Activated naive CD4-positive, alpha-beta T cell treated with anti-CD3 and anti-CD28 coated beads, Interleukin-2, amount 10 ng/mL, durations not matched to agents 7 days and 5 days (primary cell): Measurements from ENCODE around the gene CEL.
"Not testable (repeated sequence)": the region's sequence is repeated elsewhere in the genome, so short reads cannot be mapped to it uniquely, and the experiment has no call there.

Experiments used
- CTCF ChIA-PET: fragments of 350-600 bp; sonication (Branson Sonifier 250); formaldehyde crosslinking; loops from one replicate; lab custom pipeline; 2021; ENCODE audit warnings: antibody characterized with exemption; lab: Charles Lee
- DNase-seq: peaks from one replicate; pipeline ENCODE4 v3.0.0-alpha.2; 2020
- H3K27ac Mint-ChIP-seq: one replicate; pipeline ENCODE4 v1.8.0; 2021; ENCODE audit warnings: mild to moderate bottlenecking, moderate library complexity, mixed read lengths
- H3K27me3 Mint-ChIP-seq: one replicate; pipeline ENCODE4 v1.8.0; 2021; ENCODE audit warnings: mild to moderate bottlenecking, mixed read lengths
- H3K36me3 Mint-ChIP-seq: one replicate; pipeline ENCODE4 v1.8.0; 2021; ENCODE audit warnings: mixed read lengths
- H3K4me1 Mint-ChIP-seq: one replicate; pipeline ENCODE4 v1.8.0; 2021; ENCODE audit warnings: mixed read lengths
- H3K4me3 Mint-ChIP-seq: one replicate; pipeline ENCODE4 v1.8.0; 2021; ENCODE audit warnings: mild to moderate bottlenecking, moderate library complexity, mixed read lengths
- H3K9me3 Mint-ChIP-seq: one replicate; pipeline ENCODE4 v1.8.0; 2021; ENCODE audit warnings: mixed read lengths

CEL gene

DNA sequence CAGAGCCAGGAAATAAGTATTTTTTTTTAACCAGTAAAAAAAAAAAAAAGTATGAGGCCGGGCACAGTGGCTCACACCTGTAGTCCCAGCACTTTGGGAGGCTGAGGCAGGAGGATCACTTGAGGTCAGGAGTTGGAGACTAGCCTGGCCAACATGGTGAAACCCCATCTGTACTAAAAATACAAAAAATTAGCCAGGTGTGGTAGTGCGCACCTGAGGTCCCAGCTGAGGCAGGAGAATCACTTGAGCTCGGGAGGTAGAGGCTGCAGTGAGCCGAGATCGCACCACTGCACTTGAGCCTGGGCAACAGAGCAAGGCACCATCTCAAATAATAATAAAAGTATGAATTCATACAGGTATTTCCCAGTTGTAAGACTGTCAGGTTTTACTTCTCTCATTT lies 10.4 kb downstream of the CEL start:
- H3K4me3 Mint-ChIP-seq, H3K36me3 Mint-ChIP-seq, CTCF ChIA-PET, H3K4me1 Mint-ChIP-seq, H3K27ac Mint-ChIP-seq, DNase-seq, H3K9me3 Mint-ChIP-seq: not testable (repeated sequence)
- peaks cover 17% of the 10 kb centered on the region for H3K27me3 Mint-ChIP-seq

GRCh38 chr9:133073086-133074014 lies 11.6 kb downstream of the CEL start:
- CTCF ChIA-PET: interaction anchor here (0.8 kb wide), 1 partner anchor 29 kb away, joined by 3 read pairs; no protein-coding TSS in a partner anchor
- Mint-ChIP-seq H3K36me3 (peaks cover 3% of the 10 kb centered on the region), H3K4me3 (no peak overlapping the region), H3K9me3 (no peaks in the 10 kb centered on the region), H3K4me1 (no peaks in the 10 kb centered on the region), H3K27me3 (peaks cover 21% of the 10 kb centered on the region), H3K27ac (no peak overlapping the region)
- DNase-seq: no peak

DNA sequence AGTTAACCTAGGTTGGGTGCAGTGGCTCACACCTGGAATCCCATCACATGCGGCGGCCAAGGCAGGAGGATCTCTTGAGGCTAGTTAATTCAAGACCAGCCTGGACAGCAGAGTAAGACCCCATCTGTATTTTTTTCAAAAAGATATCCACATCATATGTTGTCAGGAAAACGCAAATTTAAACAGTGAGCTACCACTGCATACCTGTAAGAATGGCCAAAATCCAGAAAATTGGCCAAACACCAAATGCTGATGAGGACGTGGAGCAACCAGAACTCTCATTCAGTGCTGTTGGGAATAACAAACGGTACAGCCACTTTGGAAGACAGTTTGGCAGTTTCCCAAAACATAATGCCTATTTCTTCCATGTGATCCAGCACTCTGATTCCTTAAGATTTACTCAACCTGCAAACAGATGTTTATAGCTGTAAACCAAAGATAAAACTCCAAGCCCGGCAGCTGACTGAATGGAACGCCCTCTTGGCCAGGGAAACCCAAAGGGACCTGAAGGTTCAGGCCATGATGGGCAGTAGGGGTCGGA lies 12.4 kb downstream of the CEL start:
- no peak for DNase-seq
- CTCF ChIA-PET: interaction anchor here (0.6 to 0.8 kb wide), 2 partner anchors 28 to 433 kb away, joined by 3 to 4 read pairs; no protein-coding TSS in a partner anchor
- peaks cover 28% of the 10 kb centered on the region for H3K27me3 Mint-ChIP-seq
- peaks cover 3% of the 10 kb centered on the region for H3K36me3 Mint-ChIP-seq
- no peak overlapping the region for H3K27ac Mint-ChIP-seq
- no peak overlapping the region for H3K4me3 Mint-ChIP-seq
- H3K4me1 Mint-ChIP-seq: no peaks in the 10 kb centered on the region
- no peaks in the 10 kb centered on the region for H3K9me3 Mint-ChIP-seq

DNA sequence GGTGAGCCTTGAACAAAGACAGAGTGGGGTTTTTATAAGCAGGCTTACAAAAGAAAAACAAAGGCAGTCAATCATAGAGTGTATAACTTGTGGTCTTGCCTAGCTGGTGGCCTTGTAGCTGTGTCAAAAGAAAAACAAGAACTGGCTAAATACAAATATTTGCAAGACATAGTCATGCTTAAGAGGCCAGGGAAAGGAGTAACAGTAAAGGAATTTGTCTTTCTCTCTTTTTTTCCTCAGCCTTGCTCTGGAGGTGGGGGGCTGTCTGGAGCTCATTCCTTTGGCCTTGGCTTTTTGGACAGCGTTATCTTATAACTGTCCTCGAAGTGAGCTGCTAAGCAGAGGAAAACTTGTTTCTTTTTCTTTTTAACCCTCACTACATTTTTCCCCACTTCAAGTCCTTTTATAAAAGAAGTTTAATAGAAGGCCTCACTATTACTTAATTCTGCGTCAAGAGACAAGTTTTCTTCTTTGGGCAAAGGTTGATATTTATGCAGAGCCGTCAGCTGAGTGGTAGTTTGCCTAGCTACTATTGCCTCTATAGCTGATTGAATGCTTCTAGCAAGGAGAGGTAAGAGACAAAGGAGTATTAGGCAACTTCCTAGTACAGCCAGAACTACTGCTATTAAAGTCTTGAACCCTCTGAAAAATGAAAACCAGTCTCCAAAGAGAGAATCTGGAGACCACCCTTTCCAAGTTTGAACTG lies 14.3 kb downstream of the CEL start:
- Mint-ChIP-seq H3K4me3 (no peak overlapping the region), H3K36me3 (peaks cover 1% of the 10 kb centered on the region), H3K9me3 (no peaks in the 10 kb centered on the region), H3K4me1 (no peaks in the 10 kb centered on the region), H3K27me3 (peaks cover 40% of the 10 kb centered on the region), H3K27ac (no peak overlapping the region)
- no peak for DNase-seq
- CTCF ChIA-PET: interaction anchor here (0.6 to 1.3 kb wide), 5 partner anchors 36 to 69 kb away, joined by 3 to 4 read pairs (median 4); no protein-coding TSS in a partner anchor

- Mint-ChIP-seq H3K27me3 (peaks cover 43% of the 10 kb centered on the region), H3K4me3 (no peak overlapping the region), H3K27ac (no peak overlapping the region), H3K4me1 (no peaks in the 10 kb centered on the region), H3K36me3 (peaks cover 1% of the 10 kb centered on the region), H3K9me3 (no peaks in the 10 kb centered on the region)
- CTCF ChIA-PET: interaction anchor here (0.6 to 1.3 kb wide), 6 partner anchors 9 to 69 kb away, joined by 3 to 5 read pairs (median 4); no protein-coding TSS in a partner anchor
- no peak for DNase-seq
Observed at GRCh38 chr9:133076691-133077090, 14.9 kb downstream of the CEL start.

DNA sequence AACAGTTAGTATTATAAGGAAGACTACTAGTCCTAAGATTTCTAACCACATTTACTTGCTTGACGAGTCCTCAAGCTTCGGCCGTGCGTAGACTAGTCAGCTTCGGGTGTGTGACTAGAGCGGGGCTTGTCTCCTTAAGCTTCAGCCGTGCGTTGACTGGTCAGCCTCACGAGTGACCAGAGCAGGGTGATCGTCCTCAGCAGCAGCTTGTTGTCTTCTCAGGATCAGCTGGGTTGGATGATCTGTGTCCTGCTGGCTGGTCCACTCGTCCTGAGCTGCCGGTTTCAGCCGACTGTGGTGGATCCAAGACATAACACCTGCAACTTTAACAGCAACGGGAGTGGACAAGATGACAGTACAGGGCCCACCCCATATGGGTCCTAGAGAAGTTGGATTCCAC lies 16.7 kb downstream of the CEL start:
- CTCF ChIA-PET: interaction anchor here (0.6 to 1.1 kb wide), 2 partner anchors 52 to 66 kb away, joined by 3 read pairs; no protein-coding TSS in a partner anchor
- H3K36me3 Mint-ChIP-seq: no peaks in the 10 kb centered on the region
- no peak overlapping the region for H3K27ac Mint-ChIP-seq
- H3K4me3 Mint-ChIP-seq: no peak overlapping the region
- no peaks in the 10 kb centered on the region for H3K4me1 Mint-ChIP-seq
- peaks cover 46% of the 10 kb centered on the region for H3K27me3 Mint-ChIP-seq
- no peaks in the 10 kb centered on the region for H3K9me3 Mint-ChIP-seq
- DNase-seq: no peak

DNA sequence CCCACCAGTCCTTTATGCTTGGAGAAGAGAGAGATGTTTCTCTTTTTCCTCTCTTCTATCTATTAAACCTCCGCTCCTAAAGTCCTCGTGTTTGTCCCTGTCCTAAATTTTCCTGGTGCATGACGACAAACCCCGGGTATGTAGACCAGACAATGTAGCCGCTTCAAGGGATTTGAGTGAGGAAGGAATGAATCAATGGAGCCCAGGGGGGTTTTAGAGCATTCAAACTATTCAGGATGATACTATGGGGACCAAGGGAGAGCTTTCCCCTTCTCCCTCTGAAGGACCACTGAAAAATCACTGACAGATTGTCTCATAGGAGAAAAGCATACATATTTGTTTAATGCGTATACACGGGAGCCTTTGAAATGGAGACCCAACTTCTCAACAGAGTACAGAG lies 18.4 kb downstream of the CEL start:
- Mint-ChIP-seq H3K4me1 (no peaks in the 10 kb centered on the region), H3K36me3 (no peaks in the 10 kb centered on the region), H3K27me3 (peaks cover 40% of the 10 kb centered on the region), H3K9me3 (no peaks in the 10 kb centered on the region), H3K27ac (no peak overlapping the region), H3K4me3 (no peak overlapping the region)
- CTCF ChIA-PET: no interaction called here
- no peak for DNase-seq

- H3K36me3 Mint-ChIP-seq, DNase-seq, H3K4me3 Mint-ChIP-seq, H3K4me1 Mint-ChIP-seq, H3K27ac Mint-ChIP-seq, H3K9me3 Mint-ChIP-seq, CTCF ChIA-PET: not testable (repeated sequence)
- H3K27me3 Mint-ChIP-seq: peaks cover 36% of the 10 kb centered on the region
Observed at GRCh38 chr9:133080786-133081779, 19.3 kb downstream of the CEL start.

DNA sequence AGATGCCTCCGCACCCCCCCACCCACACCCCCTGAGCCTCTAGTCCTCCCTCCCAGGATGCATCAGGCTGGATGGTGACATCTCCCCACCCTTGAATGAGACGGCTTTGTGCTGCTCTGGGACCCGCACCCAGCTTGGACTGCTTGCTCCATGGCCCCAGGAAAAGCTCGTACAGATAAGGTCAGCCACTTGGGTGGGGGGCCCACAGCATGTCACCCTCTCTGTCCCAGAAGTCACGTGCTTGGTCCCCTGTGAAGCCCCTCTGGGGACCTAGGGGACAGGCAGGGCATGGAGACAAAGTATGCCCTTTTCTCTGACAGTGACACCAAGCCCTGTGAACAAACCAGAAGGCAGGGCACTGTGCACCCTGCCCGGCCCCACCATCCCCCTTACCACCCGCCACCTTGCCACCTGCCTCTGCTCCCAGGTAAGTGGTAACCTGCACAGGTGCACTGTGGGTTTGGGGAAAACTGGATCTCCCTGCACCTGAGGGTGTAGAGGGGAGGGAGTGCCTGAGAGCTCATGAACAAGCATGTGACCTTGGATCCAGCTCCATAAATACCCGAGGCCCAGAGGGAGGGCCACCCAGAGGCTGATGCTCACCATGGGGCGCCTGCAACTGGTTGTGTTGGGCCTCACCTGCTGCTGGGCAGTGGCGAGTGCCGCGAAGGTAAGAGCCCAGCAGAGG lies 20.3 kb downstream of the CEL start:
- H3K4me3 Mint-ChIP-seq, H3K4me1 Mint-ChIP-seq, CTCF ChIA-PET, H3K36me3 Mint-ChIP-seq, DNase-seq, H3K9me3 Mint-ChIP-seq, H3K27ac Mint-ChIP-seq: not testable (repeated sequence)
- peaks cover 33% of the 10 kb centered on the region for H3K27me3 Mint-ChIP-seq

- not testable (repeated sequence) for H3K4me3 Mint-ChIP-seq
Observed at GRCh38 chr9:133083688-133084087, 21.9 kb downstream of the CEL start.

GRCh38 chr9:133086212-133086860 lies 24.6 kb downstream of the CEL start:
- H3K36me3 Mint-ChIP-seq, H3K27ac Mint-ChIP-seq, H3K4me3 Mint-ChIP-seq, H3K4me1 Mint-ChIP-seq, H3K9me3 Mint-ChIP-seq, DNase-seq, CTCF ChIA-PET: not testable (repeated sequence)
- peaks cover 14% of the 10 kb centered on the region for H3K27me3 Mint-ChIP-seq

More at GRCh38 chr9:133083688-133084087, 21.9 kb downstream of the CEL start:
- H3K27ac Mint-ChIP-seq, H3K36me3 Mint-ChIP-seq, CTCF ChIA-PET, H3K9me3 Mint-ChIP-seq, H3K4me1 Mint-ChIP-seq, DNase-seq: not testable (repeated sequence)
- H3K27me3 Mint-ChIP-seq: peaks cover 29% of the 10 kb centered on the region

GRCh38 chr9:133086894-133087293 lies 25.1 kb downstream of the CEL start:
- no peak for DNase-seq
- H3K4me1 Mint-ChIP-seq: no peaks in the 10 kb centered on the region
- no peaks in the 10 kb centered on the region for H3K36me3 Mint-ChIP-seq
- no peak overlapping the region for H3K4me3 Mint-ChIP-seq
- H3K27ac Mint-ChIP-seq: no peak overlapping the region
- no peaks in the 10 kb centered on the region for H3K9me3 Mint-ChIP-seq
- CTCF ChIA-PET: no interaction called here
- H3K27me3 Mint-ChIP-seq: peaks cover 8% of the 10 kb centered on the region
